Lower lobe of right lung (tissue), 2 donors: ENCODE data around the gene DDIT3. TPM values are rescaled to one million over a fixed set of nuclear protein-coding genes. Genes with fewer than 3 reads are reported as not detected.

Experiments
- ATAC-seq, 2 donors: fragments of 200-7000 bp; cut with Tn5 transposase; one replicate each; pipeline ENCODE4 v1.9.1; 2020 to 2022; ENCODE audit warnings: mild to moderate bottlenecking in 2 of 2, moderate library complexity in 2 of 2
- DNase-seq: peaks from one replicate; pipeline ENCODE4 v3.0.0-alpha.2; 2020
- H3K27ac ChIP-seq: fragments of 200-600 bp; one replicate; pipeline ENCODE4 v1.8.0; 2022
- H3K27me3 ChIP-seq: fragments of 200-600 bp; one replicate; pipeline ENCODE4 v1.8.0; 2022; ENCODE audit warnings: low read depth
- H3K36me3 ChIP-seq: fragments of 200-600 bp; one replicate; pipeline ENCODE4 v1.8.0; 2022; ENCODE audit warnings: mild to moderate bottlenecking
- H3K4me1 ChIP-seq: fragments of 200-600 bp; one replicate; pipeline ENCODE4 v1.8.0; 2022
- H3K4me3 ChIP-seq: fragments of 200-600 bp; one replicate; pipeline ENCODE4 v1.8.0; 2022; ENCODE audit warnings: mild to moderate bottlenecking
- H3K9me3 ChIP-seq: fragments of 200-600 bp; one replicate; pipeline ENCODE4 v1.8.0; 2022
- intact Hi-C: fragments of 100-400 bp; cut with DNase I; formaldehyde crosslinking; loops from one replicate; pipeline ENCODE4 v1.11.0; 2022
- total RNA-seq: library from RNA; stranded (reverse); fragmentation: NEBNext Ultra II Directional; extraction: Animal tissue kit (Norgen Biotek cat#: 25700); gene quantifications from one replicate; pipeline ENCODE4 v1.2.1, GENCODE V29; 2021
- TF ChIP-seq, protein P1 (sequence below): fragments of 200-600 bp; IDR thresholded peaks from one replicate; pipeline ENCODE4 v1.8.0; 2022; ENCODE audit warnings: antibody characterized with exemption, mild to moderate bottlenecking
- donor health status: DM: no; HTN: yes; CAD: no; lungs with severe emphysema.

Gene DDIT3
- total RNA-seq, 1 donor from 2014 or later: 26.1 TPM

DNA sequence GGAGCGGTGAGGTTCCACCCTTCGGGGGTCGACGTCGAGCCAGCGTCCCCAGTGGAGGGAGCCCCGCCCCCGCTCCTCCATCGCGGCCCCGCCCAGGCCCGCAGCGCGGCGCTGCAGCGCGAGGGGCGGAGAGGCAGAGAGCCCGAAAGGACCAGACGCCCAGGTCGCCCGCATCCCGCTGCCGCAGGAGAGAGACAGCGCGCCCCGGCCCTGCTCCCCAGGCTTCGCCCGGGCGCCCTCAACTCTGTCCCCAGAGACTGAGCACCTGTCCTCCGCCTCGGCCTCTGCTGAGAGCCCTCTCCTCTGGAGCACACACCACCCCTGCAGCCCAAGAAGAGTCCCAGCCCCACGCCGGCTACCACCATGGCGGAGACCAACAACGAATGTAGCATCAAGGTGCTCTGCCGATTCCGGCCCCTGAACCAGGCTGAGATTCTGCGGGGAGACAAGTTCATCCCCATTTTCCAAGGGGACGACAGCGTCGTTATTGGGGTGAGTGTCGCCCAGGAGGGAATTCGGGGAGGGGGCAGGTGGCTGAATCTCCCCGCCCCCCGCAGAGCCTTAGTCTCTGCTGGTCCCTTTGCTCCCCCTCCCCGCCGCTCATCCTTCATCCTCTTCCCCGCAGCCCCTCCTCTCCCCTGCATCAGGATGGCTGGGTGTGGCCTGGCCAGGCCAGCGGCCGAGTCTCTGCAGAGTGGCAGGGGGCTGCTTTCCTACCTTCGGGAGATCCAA, 29.8 kb upstream of the DDIT3 start, which contains the start of gene KIF5A:
Gene KIF5A (plus strand): TSS at position 136 of the 732 bp plus-strand sequence. CDS start 228 bp downstream, at position 364.
- no peaks in the 10 kb centered on the region for H3K36me3 ChIP-seq
- peak; percentile 56 for DNase-seq
- peak in 1 of 2 donors; percentile 4 for ATAC-seq
- TF ChIP-seq, protein P1, sequence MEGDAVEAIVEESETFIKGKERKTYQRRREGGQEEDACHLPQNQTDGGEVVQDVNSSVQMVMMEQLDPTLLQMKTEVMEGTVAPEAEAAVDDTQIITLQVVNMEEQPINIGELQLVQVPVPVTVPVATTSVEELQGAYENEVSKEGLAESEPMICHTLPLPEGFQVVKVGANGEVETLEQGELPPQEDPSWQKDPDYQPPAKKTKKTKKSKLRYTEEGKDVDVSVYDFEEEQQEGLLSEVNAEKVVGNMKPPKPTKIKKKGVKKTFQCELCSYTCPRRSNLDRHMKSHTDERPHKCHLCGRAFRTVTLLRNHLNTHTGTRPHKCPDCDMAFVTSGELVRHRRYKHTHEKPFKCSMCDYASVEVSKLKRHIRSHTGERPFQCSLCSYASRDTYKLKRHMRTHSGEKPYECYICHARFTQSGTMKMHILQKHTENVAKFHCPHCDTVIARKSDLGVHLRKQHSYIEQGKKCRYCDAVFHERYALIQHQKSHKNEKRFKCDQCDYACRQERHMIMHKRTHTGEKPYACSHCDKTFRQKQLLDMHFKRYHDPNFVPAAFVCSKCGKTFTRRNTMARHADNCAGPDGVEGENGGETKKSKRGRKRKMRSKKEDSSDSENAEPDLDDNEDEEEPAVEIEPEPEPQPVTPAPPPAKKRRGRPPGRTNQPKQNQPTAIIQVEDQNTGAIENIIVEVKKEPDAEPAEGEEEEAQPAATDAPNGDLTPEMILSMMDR: no peak
- H3K4me1 ChIP-seq: peaks cover 26% of the 10 kb centered on the region
- no peaks in the 10 kb centered on the region for H3K9me3 ChIP-seq
- H3K4me3 ChIP-seq: peak within 1 kb of the TSS; percentile 53
- no peak within 1 kb of the TSS for H3K27ac ChIP-seq
- H3K27me3 ChIP-seq: peaks cover 34% of the 10 kb centered on the region
- intact Hi-C loops: no loop called here

DNA sequence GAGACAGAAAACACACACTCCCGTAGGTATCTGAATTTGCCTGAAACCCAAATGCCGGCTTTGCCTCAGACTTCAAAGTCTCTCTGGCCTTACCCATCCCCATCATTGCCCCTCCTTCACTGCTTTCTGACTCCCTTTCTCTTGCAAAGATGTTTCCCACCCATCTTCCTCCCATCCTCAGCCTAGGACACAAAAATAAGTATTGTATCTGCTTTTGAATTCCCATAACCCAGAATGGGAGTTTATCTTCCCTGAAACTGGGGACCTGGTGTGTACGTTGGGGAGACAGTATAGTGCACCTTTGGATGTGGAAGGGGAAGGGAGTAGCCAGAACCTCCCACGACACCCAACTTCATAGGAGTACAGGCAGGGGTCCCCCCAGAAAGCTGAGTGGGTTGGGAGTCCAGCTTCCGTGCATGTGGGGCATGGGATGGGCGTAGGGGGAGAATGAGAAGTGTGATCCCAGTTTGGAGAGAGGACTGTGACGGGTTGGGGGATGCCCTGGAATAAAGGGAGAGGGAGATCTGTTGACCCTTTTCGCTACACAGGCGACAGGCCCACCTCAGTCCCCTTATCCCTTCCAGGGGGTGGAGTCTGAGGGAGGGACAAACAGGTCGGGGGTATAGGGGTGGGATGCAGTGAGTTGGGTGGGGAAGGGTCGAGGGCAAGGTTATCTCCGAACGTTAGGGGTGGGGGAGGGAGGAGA, 29.0 kb upstream of the DDIT3 start:
- peaks cover 32% of the 10 kb centered on the region for H3K4me1 ChIP-seq
- H3K27ac ChIP-seq: no peak overlapping the region
- TF ChIP-seq, protein P1: no peak
- ATAC-seq (no peak), DNase-seq (no peak)
- no peaks in the 10 kb centered on the region for H3K9me3 ChIP-seq
- H3K4me3 ChIP-seq: peak overlapping the region; percentile 53
- H3K27me3 ChIP-seq: peaks cover 34% of the 10 kb centered on the region
- H3K36me3 ChIP-seq: no peaks in the 10 kb centered on the region
- intact Hi-C loops: no loop called here

DNA sequence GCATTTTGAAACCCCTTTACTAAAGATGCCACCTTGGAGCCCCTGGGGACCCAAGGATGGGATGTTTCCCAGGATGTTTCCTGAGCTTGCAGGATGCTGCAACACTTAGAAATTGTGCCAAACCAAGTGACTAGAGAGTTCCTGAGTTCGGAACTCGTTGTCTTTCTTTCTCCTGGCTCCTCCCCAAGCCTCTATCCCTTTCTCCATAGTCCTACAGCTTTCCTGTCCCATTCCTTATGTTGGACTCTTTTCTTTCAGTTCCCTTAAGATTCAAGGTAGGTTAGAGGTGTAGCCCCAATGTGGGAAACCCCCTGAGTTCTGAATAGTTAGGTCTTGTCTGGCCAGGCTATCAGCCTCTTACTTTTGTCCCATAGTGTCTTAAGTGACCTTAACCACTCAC, 28.2 kb upstream of the DDIT3 start:
- Histone ChIP-seq H3K27me3 (peaks cover 34% of the 10 kb centered on the region), H3K4me1 (peaks cover 38% of the 10 kb centered on the region), H3K27ac (no peak overlapping the region), H3K9me3 (no peaks in the 10 kb centered on the region), H3K4me3 (no peak overlapping the region), H3K36me3 (no peaks in the 10 kb centered on the region)
- intact Hi-C loops: no loop called here
- no peak for DNase-seq
- no peak for ATAC-seq
- TF ChIP-seq, protein P1: no peak

DNA sequence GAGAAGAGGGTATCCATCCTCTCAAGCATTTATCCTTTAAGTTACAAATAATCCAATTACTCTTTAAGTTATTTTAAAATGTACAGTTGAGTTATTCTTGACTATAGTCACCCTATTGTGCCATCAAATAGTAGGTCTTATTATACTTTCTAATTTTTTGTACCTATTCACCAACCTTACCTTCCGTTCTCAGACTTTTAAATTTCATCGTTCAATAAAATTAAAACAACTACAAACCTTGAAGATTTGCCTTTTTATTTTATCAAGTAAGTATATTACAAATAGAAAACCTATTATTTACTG, 27.6 kb upstream of the DDIT3 start:
- intact Hi-C loops: no loop called here
- peaks cover 39% of the 10 kb centered on the region for H3K4me1 ChIP-seq
- ATAC-seq (no peak), DNase-seq (no peak)
- no peaks in the 10 kb centered on the region for H3K9me3 ChIP-seq
- no peak overlapping the region for H3K27ac ChIP-seq
- peaks cover 34% of the 10 kb centered on the region for H3K27me3 ChIP-seq
- TF ChIP-seq, protein P1: no peak
- H3K36me3 ChIP-seq: no peaks in the 10 kb centered on the region
- H3K4me3 ChIP-seq: no peak overlapping the region

DNA sequence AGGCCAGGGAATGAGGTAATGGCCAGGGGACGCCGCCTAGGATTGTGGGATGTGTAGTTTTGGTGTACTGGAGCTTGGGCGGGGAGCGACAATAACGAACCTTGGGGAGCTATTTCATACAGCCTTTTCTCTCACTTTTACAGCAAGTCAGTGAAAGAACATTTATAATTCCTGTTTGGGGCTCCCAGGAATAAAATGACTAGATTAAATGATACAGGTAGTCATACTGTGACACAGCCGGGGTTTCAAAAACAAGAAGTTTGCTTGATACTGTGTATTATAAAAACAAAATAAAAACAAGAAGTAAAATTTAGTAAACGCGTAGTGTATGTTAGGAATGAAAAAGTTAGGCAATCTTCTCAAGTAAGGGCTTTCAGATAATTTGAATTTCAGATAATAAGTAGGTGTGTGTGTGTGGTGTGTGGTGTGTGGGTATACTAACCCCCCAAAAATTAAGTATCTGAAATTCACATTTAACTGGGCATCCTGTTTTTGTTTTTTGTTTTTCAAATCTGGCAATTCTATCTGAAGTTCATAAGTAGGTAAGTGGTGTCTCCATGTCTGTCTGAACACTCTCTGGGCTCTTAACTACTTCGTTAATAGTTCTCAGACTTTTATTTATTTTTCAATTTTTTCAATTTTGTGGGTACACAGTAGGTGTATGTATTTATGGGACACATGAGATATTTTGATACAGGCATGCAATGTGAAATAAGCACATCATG, 27.1 kb upstream of the DDIT3 start:
- DNase-seq: no peak
- Histone ChIP-seq H3K27ac (no peak overlapping the region), H3K27me3 (peaks cover 31% of the 10 kb centered on the region), H3K4me1 (peaks cover 39% of the 10 kb centered on the region), H3K36me3 (peaks cover 4% of the 10 kb centered on the region), H3K4me3 (peak overlapping the region; percentile 74), H3K9me3 (no peaks in the 10 kb centered on the region)
- ATAC-seq: no peak
- intact Hi-C loops: no loop called here
- TF ChIP-seq, protein P1: no peak
